K562 (cell line): Measurements from ENCODE around the gene RAB5B. TPM values are rescaled to one million over a fixed set of nuclear protein-coding genes. Genes with fewer than 3 reads are reported as not detected.

Experiments
- ATAC-seq: fragments of 200-7000 bp; cut with Tn5 transposase; 3 replicates; pipeline ENCODE4 v1.9.1; 2020; ENCODE audit warnings: moderate library complexity
- BruUV-seq: library from RNA; stranded (reverse); fragments of 400-500 nt; replicated peaks from 2 replicates; lab custom pipeline; 2021; lab: Mats Ljungman, UMichigan
- CTCF ChIA-PET: fragments of 300-600 bp; formaldehyde crosslinking; extraction: SDS; loops from one replicate; lab custom pipeline; 2021; ENCODE audit warnings: low intra/inter-chr PET ratio; lab: Yijun Ruan, JAX
- POLR2A ChIA-PET: fragments of 300-600, 350-650 bp; sonication (Branson Sonifier 250); formaldehyde crosslinking; extraction: SDS; loops from one replicate; lab custom pipeline; 2021; ENCODE audit warnings: antibody characterized with exemption, inconsistent platforms; lab: Yijun Ruan, JAX
- DNase-seq, 4 experiments: peaks; one replicate each; pipeline versions ENCODE4 v3.0.0 to v3.0.0-alpha.2; 2011 to 2018; ENCODE audit warnings: low spot score in 3 of 4, mixed read lengths in 3 of 4; ENCODE audit errors: extremely low read depth in 1 of 4
- FAIRE-seq: peaks from 2 replicates; lab custom pipeline; 2011; peaks lifted over from hg19 to GRCh38; lab: Jason Lieb, UNC
- H2AFZ ChIP-seq: 2 replicates; pipeline ENCODE4 v1.6.0; 2011; ENCODE audit warnings: low read depth, low read length, control low read depth, inconsistent platforms
- H3K27ac ChIP-seq: fragments of 200-600 bp; 3 replicates; pipeline ENCODE4 v1.8.0; 2011; ENCODE audit warnings: low read depth, mild to moderate bottlenecking, control low read depth, inconsistent platforms, low read length, moderate library complexity, mixed read lengths; ENCODE audit errors: extremely low read depth
- H3K27me3 ChIP-seq, 2 experiments: fragments of 300-600 bp in 1 of 2; 2 replicates in 1 of 2; 3 replicates in 1 of 2; pipeline versions ENCODE4 v1.6.0 to v1.8.0; 2011; ENCODE audit warnings: inconsistent platforms in 2 of 2, low read length in 2 of 2, mild to moderate bottlenecking in 1 of 2, mixed read lengths in 1 of 2, moderate library complexity in 1 of 2; ENCODE audit not compliant: control insufficient read depth in 2 of 2, insufficient read depth in 2 of 2
- H3K36me3 ChIP-seq: fragments of 300-600 bp; 3 replicates; pipeline ENCODE4 v1.8.0; 2011; ENCODE audit warnings: mild to moderate bottlenecking, low read length, inconsistent platforms; ENCODE audit not compliant: control insufficient read depth, insufficient read depth
- H3K4me1 ChIP-seq, 2 experiments: fragments of 200-600 bp in 1 of 2; replicated peaks in 1 of 2; 2 replicates in 1 of 2; 3 replicates in 1 of 2; pipeline versions ENCODE4 v1.5.1 to v1.8.0; 2011; ENCODE audit warnings: inconsistent platforms in 2 of 2, low read length in 2 of 2, mild to moderate bottlenecking in 1 of 2, mixed read lengths in 1 of 2, moderate library complexity in 1 of 2; ENCODE audit not compliant: control insufficient read depth in 2 of 2, insufficient read depth in 2 of 2
- H3K4me2 ChIP-seq: 2 replicates; pipeline ENCODE4 v1.6.1; 2011; ENCODE audit warnings: low read length, control low read depth, inconsistent platforms, mixed read lengths; ENCODE audit not compliant: insufficient read depth
- H3K4me3 ChIP-seq: fragments of 200-600 bp; sonication (generic), shearing (Covaris generic); 2 replicates; pipeline ENCODE4 v1.5.1; 2016; ENCODE audit warnings: control low read depth, inconsistent platforms
- H3K79me2 ChIP-seq: fragments of 200-600 bp; 3 replicates; pipeline ENCODE4 v1.8.0; 2011; ENCODE audit warnings: low read length, inconsistent platforms; ENCODE audit not compliant: control insufficient read depth, insufficient read depth
- H3K9ac ChIP-seq, 2 experiments: 2 replicates each; pipeline versions ENCODE4 v1.6.0 to v1.6.1; 2011; ENCODE audit warnings: low read depth in 2 of 2, low read length in 2 of 2, control low read depth in 1 of 2, inconsistent platforms in 1 of 2, mild to moderate bottlenecking in 1 of 2, mixed read lengths in 1 of 2; ENCODE audit not compliant: insufficient read depth in 1 of 2
- H3K9me1 ChIP-seq: one replicate; pipeline ENCODE4 v1.6.0; 2011; ENCODE audit warnings: inconsistent platforms, mild to moderate bottlenecking, low read length, moderate library complexity; ENCODE audit not compliant: control insufficient read depth, insufficient read depth
- H3K9me3 ChIP-seq: replicated peaks from 2 replicates; pipeline ENCODE4 v1.5.1; 2011; ENCODE audit warnings: low read depth, low read length, inconsistent platforms; ENCODE audit not compliant: control insufficient read depth, insufficient read depth
- H4K20me1 ChIP-seq: replicated peaks from 2 replicates; pipeline ENCODE4 v1.6.1; 2011; ENCODE audit warnings: low read length, inconsistent platforms, mixed read lengths; ENCODE audit not compliant: control insufficient read depth, insufficient read depth
- CHCHD3 ChIP-seq: fragments of 250-450 bp; sonication (Bioruptor Pico); IDR thresholded peaks from 2 replicates; pipeline ENCODE4 v2.1.2; 2022; ENCODE audit warnings: mild to moderate bottlenecking
- ETV6 ChIP-seq, 3 experiments: fragments of 150-350 bp in 1 of 3; sonication (generic) in 1 of 3; formaldehyde crosslinking in 1 of 3; IDR thresholded peaks; 2 replicates each; pipeline versions ENCODE4 v1.6.1 to v1.8.0; 2014 to 2022; ENCODE audit warnings: borderline replicate concordance in 2 of 3, low read depth in 2 of 3, antibody characterized with exemption in 1 of 3, low read length in 1 of 3, mild to moderate bottlenecking in 1 of 3, missing genetic modification reagents in 1 of 3
- IRF2 ChIP-seq: sonication (generic); formaldehyde crosslinking; IDR thresholded peaks from 2 replicates; pipeline ENCODE4 v1.8.1; 2022; ENCODE audit warnings: mild to moderate bottlenecking, missing genetic modification reagents
- POLR2G ChIP-seq: fragments of 200-400 bp; formaldehyde crosslinking; IDR thresholded peaks from 2 replicates; pipeline ENCODE4 v1.6.1; 2017; ENCODE audit warnings: low read depth, mild to moderate bottlenecking, antibody characterized with exemption, low read length, moderate library complexity
- PRDM10 ChIP-seq: fragments of 450-650 bp; IDR thresholded peaks from 2 replicates; pipeline ENCODE4 v1.6.1; 2018; ENCODE audit not compliant: partially characterized antibody
- SMARCA4 ChIP-seq: fragments of 450-650 bp; IDR thresholded peaks from 2 replicates; pipeline ENCODE4 v1.6.1; 2016
- TCF15 ChIP-seq: fragments of 250-450 bp; sonication (Bioruptor Pico); IDR thresholded peaks from 2 replicates; pipeline ENCODE4 v1.8.0; 2022; ENCODE audit warnings: moderate library complexity, mild to moderate bottlenecking, inconsistent platforms
- THRB ChIP-seq: fragments of 450-650 bp; formaldehyde crosslinking; conservative IDR thresholded peaks from 2 replicates; pipeline ENCODE4 v1.4.0; 2022; ENCODE audit warnings: mild to moderate bottlenecking, missing genetic modification characterization
- ZFP36 ChIP-seq: fragments of 150-350 bp; IDR thresholded peaks from 2 replicates; pipeline ENCODE4 v1.6.1; 2018; ENCODE audit warnings: low read length, low read depth; ENCODE audit not compliant: partially characterized antibody
- ZNF280A ChIP-seq: fragments of 450-650 bp; IDR thresholded peaks from 2 replicates; pipeline ENCODE4 v1.6.1; 2018; ENCODE audit warnings: mild to moderate bottlenecking, low read depth; ENCODE audit not compliant: partially characterized antibody
- WGBS: fragments of 100-300 bp; shearing (Covaris generic); methylation state at CpG from one replicate; pipeline ENCODE4 v1.1.6; 2016; ENCODE audit warnings: low coverage, mixed read lengths; ENCODE audit not compliant: insufficient coverage; ENCODE audit errors: missing lambda C conversion rate; 5-methylcytosine and 5-hydroxymethylcytosine counted together
- in situ Hi-C: fragments of 300-500 bp; cut with MboI; formaldehyde crosslinking; loops from 4 replicates; pipeline ENCODE4 v1.15.0; 2018; ENCODE audit warnings: inconsistent platforms, mixed read lengths
- intact Hi-C: fragments of 100-400 bp; cut with micrococcal nuclease; formaldehyde crosslinking; loops from 2 replicates; pipeline ENCODE4 v1.14.2; 2022
- polyA plus RNA-seq, 8 experiments: library from polyadenylated mRNA; depleted of rRNA in 4 of 8; stranded (reverse) in 5 of 8; unstranded in 3 of 8; fragments of >200 nt; fragmentation: Nextera tagmentation in 2 of 8; fragmentation: Illumina TruSeq in 1 of 8; extraction: Ambion mirVana in 2 of 8; extraction: Trizol in 1 of 8; gene quantifications; 2 replicates each; pipeline versions ENCODE4 v1.2.1 to v1.2.3, GENCODE V29; 2011 to 2014; ENCODE audit warnings: inconsistent platforms in 1 of 8, missing spikeins in 1 of 8
- total RNA-seq, 7 experiments: library from RNA; depleted of rRNA in 6 of 7; stranded (reverse); fragments of >200 nt in 6 of 7; fragmentation: Illumina TruSeq in 2 of 7; extraction: Trizol in 2 of 7; gene quantifications; 2 replicates each; pipeline versions ENCODE4 v1.2.1 to v1.2.3, GENCODE V29; 2011 to 2021; ENCODE audit warnings: low replicate concordance in 1 of 7

The RAB5B gene
- total and polyA plus RNA-seq, 9 of the 15 experiments (the other 6 are each of a cell fraction or from before 2014, with no cell fraction given): 6.8 to 73.8 (median 25.2) TPM

- TF ChIP-seq ZNF280A (no peak), TCF15 (CRISPR knock-in tag) (no peak), ZFP36 (no peak), POLR2G (peak; percentile 10; the same call in 1 of the 2 replicates)
Observed at GRCh38 chr12:56020423-56021184, 46.7 kb downstream of the RAB5B start, which contains the start of gene IKZF4 (continued).

GRCh38 chr12:56021889-56022497 lies 48.1 kb downstream of the RAB5B start:
- ATAC-seq (peak; percentile 36), FAIRE-seq (peak; percentile 52), DNase-seq (peak in 1 of 4 experiments; percentile 33)
- no peaks in the 10 kb centered on the region for H3K27me3 ChIP-seq
- no peaks in the 10 kb centered on the region for H3K9me3 ChIP-seq
- peaks cover 55% of the 10 kb centered on the region for H3K79me2 ChIP-seq
- POLR2A ChIA-PET: interaction anchor here (0.6 to 3.8 kb wide), 8 partner anchors 11 to 272 kb away, joined by 3 to 28 read pairs (median 4); partner anchors contain the start of genes RAB5B and SUOX
- WGBS: 0% methylated on average over 2 of the region's 2 CpGs
- H3K4me3 ChIP-seq: peak overlapping the region; percentile 46
- peak overlapping the region; percentile 92 for H3K4me2 ChIP-seq
- TSS peak; percentile 52 for BruUV-seq
- peaks cover 32% of the 10 kb centered on the region; the same call in 2 of the 3 replicates for H3K36me3 ChIP-seq
- H2AFZ ChIP-seq: peak overlapping the region; percentile 80
- H4K20me1 ChIP-seq: no peaks in the 10 kb centered on the region
- in situ Hi-C loops (loop anchor here (10.0 kb wide), 1 partner anchor 207 kb away; the partner anchor contains the start of genes ORMDL2 and SARNP), intact Hi-C loops (loop anchor here (1.0 to 2.0 kb wide), 3 partner anchors 15 to 49 kb away; partner anchors contain the start of gene SUOX)
- peaks cover 30 to 41% of the 10 kb centered on the region in 2 experiments for H3K4me1 ChIP-seq
- no peaks in the 10 kb centered on the region for H3K9me1 ChIP-seq
- peak overlapping the region; percentile 80 to 93 for H3K9ac ChIP-seq
- peak overlapping the region; percentile 82 for H3K27ac ChIP-seq
- CTCF ChIA-PET: interaction anchor here (0.6 kb wide), 1 partner anchor 35 kb away, joined by 3 read pairs; no protein-coding TSS in a partner anchor
- TF ChIP-seq CHCHD3 (CRISPR knock-in tag): no peak
- no peak for TF ChIP-seq THRB
- no peak for TF ChIP-seq IRF2 (CRISPR knock-in tag)
- TF ChIP-seq SMARCA4: 0 out of 2 replicates have a peak, but pooled peaks have one; percentile 2
- TF ChIP-seq ETV6 (IDR thresholded peaks at IDR 0.05; ENCODE audit: borderline replicate concordance in 1 of 2, low read depth in 2 of 2, low read length in 1 of 2): no peak
- TF ChIP-seq ETV6 (CRISPR knock-in tag; IDR thresholded peaks at IDR 0.05; ENCODE audit: borderline replicate concordance): no peak
- peak; percentile 7 for TF ChIP-seq PRDM10
